Epithelial cell of umbilical artery (primary cell): Measurements from ENCODE around the gene ANKRD17. TPM values are rescaled to one million over a fixed set of nuclear protein-coding genes. Genes with fewer than 3 reads are reported as not detected.

Experiments used
- total RNA-seq: library from RNA; depleted of rRNA; stranded (reverse); fragments of >200 nt; gene quantifications from 2 replicates; pipeline ENCODE4 v1.2.3, GENCODE V29; 2014

Gene ANKRD17, protein sequence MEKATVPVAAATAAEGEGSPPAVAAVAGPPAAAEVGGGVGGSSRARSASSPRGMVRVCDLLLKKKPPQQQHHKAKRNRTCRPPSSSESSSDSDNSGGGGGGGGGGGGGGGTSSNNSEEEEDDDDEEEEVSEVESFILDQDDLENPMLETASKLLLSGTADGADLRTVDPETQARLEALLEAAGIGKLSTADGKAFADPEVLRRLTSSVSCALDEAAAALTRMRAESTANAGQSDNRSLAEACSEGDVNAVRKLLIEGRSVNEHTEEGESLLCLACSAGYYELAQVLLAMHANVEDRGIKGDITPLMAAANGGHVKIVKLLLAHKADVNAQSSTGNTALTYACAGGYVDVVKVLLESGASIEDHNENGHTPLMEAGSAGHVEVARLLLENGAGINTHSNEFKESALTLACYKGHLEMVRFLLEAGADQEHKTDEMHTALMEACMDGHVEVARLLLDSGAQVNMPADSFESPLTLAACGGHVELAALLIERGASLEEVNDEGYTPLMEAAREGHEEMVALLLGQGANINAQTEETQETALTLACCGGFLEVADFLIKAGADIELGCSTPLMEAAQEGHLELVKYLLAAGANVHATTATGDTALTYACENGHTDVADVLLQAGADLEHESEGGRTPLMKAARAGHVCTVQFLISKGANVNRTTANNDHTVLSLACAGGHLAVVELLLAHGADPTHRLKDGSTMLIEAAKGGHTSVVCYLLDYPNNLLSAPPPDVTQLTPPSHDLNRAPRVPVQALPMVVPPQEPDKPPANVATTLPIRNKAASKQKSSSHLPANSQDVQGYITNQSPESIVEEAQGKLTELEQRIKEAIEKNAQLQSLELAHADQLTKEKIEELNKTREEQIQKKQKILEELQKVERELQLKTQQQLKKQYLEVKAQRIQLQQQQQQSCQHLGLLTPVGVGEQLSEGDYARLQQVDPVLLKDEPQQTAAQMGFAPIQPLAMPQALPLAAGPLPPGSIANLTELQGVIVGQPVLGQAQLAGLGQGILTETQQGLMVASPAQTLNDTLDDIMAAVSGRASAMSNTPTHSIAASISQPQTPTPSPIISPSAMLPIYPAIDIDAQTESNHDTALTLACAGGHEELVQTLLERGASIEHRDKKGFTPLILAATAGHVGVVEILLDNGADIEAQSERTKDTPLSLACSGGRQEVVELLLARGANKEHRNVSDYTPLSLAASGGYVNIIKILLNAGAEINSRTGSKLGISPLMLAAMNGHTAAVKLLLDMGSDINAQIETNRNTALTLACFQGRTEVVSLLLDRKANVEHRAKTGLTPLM (N-terminal part only)
- 38.0 and 47.1 TPM in 2 replicates for total RNA-seq

GRCh38 chr4:73258686-73259570 is at the start of gene ANKRD17:
ANKRD17 (minus strand) TSS chr4:73258798; CDS start chr4:73258668, 130 bp downstream.

GRCh38 chr4:73069338-73070073 is 189.1 kb downstream of the ANKRD17 start, which contains the start of gene COX18:
COX18 (minus strand) TSS chr4:73069716; CDS start chr4:73069649, 67 bp downstream.

Other genes with a start within 250 kb of the ANKRD17 start
- gene COX18, start 189.1 kb downstream of the ANKRD17 start, total RNA-seq: 17.6 and 40.0 TPM in 2 replicates
- gene ALB, start 145.5 kb upstream of the ANKRD17 start, total RNA-seq: not detected in 2 replicates
- gene AFP, start 177.4 kb upstream of the ANKRD17 start, total RNA-seq: not detected in 2 replicates
- not detected in 2 replicates for gene AFM, start 222.9 kb upstream of the ANKRD17 start, total RNA-seq